ENCODE results near the gene BIN1. TPM values are rescaled to one million over a fixed set of nuclear protein-coding genes. Genes with fewer than 3 reads are reported as not detected.

Gene BIN1
- total RNA-seq, 4 donors from 2014 or later: 95.7 to 146 (median 98.8) TPM

DNA sequence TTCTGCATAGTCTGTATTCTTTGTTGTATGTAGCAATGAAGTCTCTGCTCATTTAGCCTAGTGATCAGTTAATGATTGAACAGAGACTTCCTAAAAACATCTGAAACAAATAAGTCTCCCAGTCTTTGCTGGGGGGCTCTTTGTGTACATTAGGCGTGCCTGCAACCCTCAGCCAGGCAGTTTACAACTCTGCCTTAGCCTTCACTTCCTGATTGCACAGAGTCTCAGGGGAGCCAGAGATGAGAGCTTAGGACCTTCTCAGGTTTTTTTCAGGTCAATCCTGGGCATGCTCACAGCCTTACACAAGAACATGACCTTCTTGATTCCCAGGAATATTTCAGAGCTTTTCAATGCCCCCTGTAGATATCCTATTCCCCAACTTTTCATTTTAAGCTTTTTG is 44.0 kb upstream of the BIN1 start:
- H3K27ac ChIP-seq: no peak overlapping the region
- no peaks in the 10 kb centered on the region for H3K9me3 ChIP-seq
- H3K36me3 ChIP-seq: no peaks in the 10 kb centered on the region
- 89 to 92% methylated on average over 1 of the region's 1 CpG for WGBS, 2 donors
- TF ChIP-seq EP300 (IDR thresholded peaks at IDR 0.05): no peak
- TF ChIP-seq, protein P1, sequence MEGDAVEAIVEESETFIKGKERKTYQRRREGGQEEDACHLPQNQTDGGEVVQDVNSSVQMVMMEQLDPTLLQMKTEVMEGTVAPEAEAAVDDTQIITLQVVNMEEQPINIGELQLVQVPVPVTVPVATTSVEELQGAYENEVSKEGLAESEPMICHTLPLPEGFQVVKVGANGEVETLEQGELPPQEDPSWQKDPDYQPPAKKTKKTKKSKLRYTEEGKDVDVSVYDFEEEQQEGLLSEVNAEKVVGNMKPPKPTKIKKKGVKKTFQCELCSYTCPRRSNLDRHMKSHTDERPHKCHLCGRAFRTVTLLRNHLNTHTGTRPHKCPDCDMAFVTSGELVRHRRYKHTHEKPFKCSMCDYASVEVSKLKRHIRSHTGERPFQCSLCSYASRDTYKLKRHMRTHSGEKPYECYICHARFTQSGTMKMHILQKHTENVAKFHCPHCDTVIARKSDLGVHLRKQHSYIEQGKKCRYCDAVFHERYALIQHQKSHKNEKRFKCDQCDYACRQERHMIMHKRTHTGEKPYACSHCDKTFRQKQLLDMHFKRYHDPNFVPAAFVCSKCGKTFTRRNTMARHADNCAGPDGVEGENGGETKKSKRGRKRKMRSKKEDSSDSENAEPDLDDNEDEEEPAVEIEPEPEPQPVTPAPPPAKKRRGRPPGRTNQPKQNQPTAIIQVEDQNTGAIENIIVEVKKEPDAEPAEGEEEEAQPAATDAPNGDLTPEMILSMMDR (IDR thresholded peaks at IDR 0.05): no peak
- TF ChIP-seq POLR2A (IDR thresholded peaks at IDR 0.05): no peak
- H3K4me1 ChIP-seq: peaks cover 0 to 25% (median 6%) of the 10 kb centered on the region in 4 donors
- no peaks in the 10 kb centered on the region for H3K27me3 ChIP-seq
- DNase-seq (ENCODE audit: low spot score in 2 of 2): no peak
- H3K4me3 ChIP-seq: no peak overlapping the region

DNA sequence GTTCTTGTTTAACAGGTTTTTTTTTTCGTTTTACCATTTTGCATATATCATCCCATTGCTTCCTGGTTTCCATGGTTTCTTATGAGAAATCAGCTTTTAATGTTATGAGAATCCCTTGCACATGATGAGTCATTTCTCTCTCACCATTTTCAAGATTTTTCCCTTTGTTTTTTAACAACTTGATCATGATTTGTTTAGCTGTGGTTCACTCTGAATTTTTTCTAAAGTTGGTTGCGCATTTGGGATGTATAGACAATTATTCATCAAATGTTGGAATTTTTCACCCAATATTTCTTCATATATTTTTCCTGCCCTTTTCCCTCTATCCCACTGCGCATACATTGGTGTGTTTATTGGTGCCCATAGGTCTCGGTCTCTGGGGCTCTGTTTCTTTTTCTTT is 42.4 kb upstream of the BIN1 start:
- H3K4me3 ChIP-seq: no peak overlapping the region
- H3K27ac ChIP-seq: no peak overlapping the region
- H3K27me3 ChIP-seq: no peaks in the 10 kb centered on the region
- no peak for DNase-seq (ENCODE audit: low spot score in 2 of 2)
- peaks cover 0 to 25% (median 9%) of the 10 kb centered on the region in 4 donors for H3K4me1 ChIP-seq
- WGBS, 2 donors: 88 to 93% methylated on average over 4 of the region's 4 CpGs
- no peak for TF ChIP-seq POLR2A (IDR thresholded peaks at IDR 0.05)
- TF ChIP-seq EP300 (IDR thresholded peaks at IDR 0.05): no peak
- TF ChIP-seq, protein P1 (IDR thresholded peaks at IDR 0.05): no peak
- H3K36me3 ChIP-seq: no peaks in the 10 kb centered on the region
- H3K9me3 ChIP-seq: no peaks in the 10 kb centered on the region

GRCh38 chr2:127146820-127147502 is 40.0 kb upstream of the BIN1 start:
- Histone ChIP-seq H3K9me3 (no peaks in the 10 kb centered on the region), H3K4me1 (peaks cover 0 to 38% (median 24%) of the 10 kb centered on the region in 4 donors), H3K27ac (no peak overlapping the region), H3K36me3 (no peaks in the 10 kb centered on the region), H3K27me3 (no peaks in the 10 kb centered on the region), H3K4me3 (no peak overlapping the region)
- 58 to 73% methylated on average over 8 to 10 of the region's 10 CpGs for WGBS, 2 donors
- TF ChIP-seq POLR2A (IDR thresholded peaks at IDR 0.05) (no peak), EP300 (IDR thresholded peaks at IDR 0.05) (no peak)
- TF ChIP-seq, protein P1 (IDR thresholded peaks at IDR 0.05): no peak
- no peak for DNase-seq (ENCODE audit: low spot score in 2 of 2)

DNA sequence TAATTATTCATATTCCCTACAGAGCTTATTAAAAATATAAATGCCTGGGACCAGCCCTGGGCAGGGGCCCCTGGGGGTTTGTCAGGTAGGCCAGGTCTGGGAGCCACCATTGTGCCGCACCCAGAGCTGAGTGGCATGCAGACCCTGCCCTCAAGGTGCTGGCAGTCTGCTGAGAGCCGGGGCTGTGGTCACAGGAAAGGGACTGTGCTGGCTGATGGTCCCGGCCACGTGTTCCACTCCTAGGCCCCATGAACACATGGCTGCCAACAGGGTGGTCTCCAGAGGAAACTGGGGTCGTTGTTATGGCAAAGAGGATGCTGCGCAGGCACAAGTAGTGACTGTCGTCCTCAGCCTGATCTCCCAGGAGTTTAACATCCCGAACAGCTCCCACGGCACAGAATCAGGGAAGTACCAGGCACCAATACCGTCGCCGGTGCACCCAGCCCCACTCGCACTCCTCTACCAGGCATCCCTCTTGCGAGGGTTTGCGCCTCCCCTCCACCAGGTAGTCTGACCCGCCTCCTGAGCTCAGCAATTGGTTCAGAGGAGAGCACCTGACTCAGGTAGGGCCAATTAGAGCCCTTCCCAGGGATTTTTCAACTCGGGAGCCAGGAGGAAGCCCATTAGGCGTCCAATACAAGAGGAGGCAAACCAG is 39.2 kb upstream of the BIN1 start:
- Histone ChIP-seq H3K9me3 (no peaks in the 10 kb centered on the region), H3K36me3 (no peaks in the 10 kb centered on the region), H3K4me3 (no peak overlapping the region), H3K27me3 (no peaks in the 10 kb centered on the region), H3K4me1 (peaks cover 0 to 38% (median 24%) of the 10 kb centered on the region in 4 donors), H3K27ac (peak overlapping the region in 2 of 4 donors; percentile 87 to 88)
- WGBS, 2 donors: 89 to 95% methylated on average over 15 to 18 of the region's 18 CpGs
- no peak for TF ChIP-seq EP300 (IDR thresholded peaks at IDR 0.05)
- TF ChIP-seq, protein P1 (IDR thresholded peaks at IDR 0.05): no peak
- DNase-seq (ENCODE audit: low spot score in 2 of 2): no peak

GRCh38 chr2:127145280-127145895 is 38.4 kb upstream of the BIN1 start:
- Histone ChIP-seq H3K27me3 (no peaks in the 10 kb centered on the region), H3K36me3 (no peaks in the 10 kb centered on the region), H3K27ac (peak overlapping the region in 2 of 4 donors; percentile 87 to 88), H3K4me3 (no peak overlapping the region), H3K4me1 (peaks cover 0 to 38% (median 24%) of the 10 kb centered on the region in 4 donors), H3K9me3 (no peaks in the 10 kb centered on the region)
- TF ChIP-seq POLR2A (IDR thresholded peaks at IDR 0.05) (no peak), EP300 (IDR thresholded peaks at IDR 0.05) (peak in 1 of 2 donors; percentile 13)
- TF ChIP-seq, protein P1 (IDR thresholded peaks at IDR 0.05): no peak
- 43 to 60% methylated on average over 1 of the region's 1 CpG for whole genome bisulfite sequencing, 2 donors
- DNase-seq (ENCODE audit: low spot score in 2 of 2): no peak
